ENCODE results near the gene EIF3L. TPM values are rescaled to one million over a fixed set of nuclear protein-coding genes. Genes with fewer than 3 reads are reported as not detected.

Gene EIF3L
- total and polyA plus RNA-seq, 9 of the 15 experiments (the other 6 are each of a cell fraction or from before 2014, with no cell fraction given), result 257 to 699 (median 368) TPM

DNA sequence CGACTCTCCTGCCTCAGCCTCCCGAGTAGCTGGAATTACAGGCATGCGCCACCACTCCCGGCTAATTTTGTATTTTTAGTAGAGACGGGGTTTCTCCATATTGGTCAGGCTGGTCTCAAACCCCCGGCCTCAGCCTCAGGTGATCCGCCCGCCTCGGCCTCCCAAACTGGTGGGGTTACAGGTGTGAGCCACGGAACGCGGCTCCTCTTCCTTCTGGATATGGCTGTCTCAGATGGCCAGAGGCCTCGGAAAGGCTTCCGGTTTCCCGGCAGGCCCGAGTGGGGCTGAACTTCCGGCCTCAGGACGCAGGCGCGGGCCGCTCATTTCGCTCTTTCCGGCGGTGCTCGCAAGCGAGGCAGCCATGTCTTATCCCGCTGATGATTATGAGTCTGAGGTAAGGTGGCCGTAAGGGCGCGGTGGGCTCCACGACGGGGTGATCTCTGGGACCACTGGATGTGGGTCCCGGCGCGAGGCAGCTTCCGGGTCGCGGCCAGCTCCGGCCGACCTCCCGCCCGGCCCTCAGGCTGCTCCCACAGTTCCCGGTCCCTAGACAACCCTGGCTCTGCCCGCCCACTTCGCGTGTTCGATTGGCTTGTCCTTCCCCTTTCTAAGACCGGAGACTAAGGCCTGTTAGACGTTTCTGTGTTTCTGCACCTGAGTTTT is at the start of gene EIF3L (continued):
- TF ChIP-seq, protein P1, sequence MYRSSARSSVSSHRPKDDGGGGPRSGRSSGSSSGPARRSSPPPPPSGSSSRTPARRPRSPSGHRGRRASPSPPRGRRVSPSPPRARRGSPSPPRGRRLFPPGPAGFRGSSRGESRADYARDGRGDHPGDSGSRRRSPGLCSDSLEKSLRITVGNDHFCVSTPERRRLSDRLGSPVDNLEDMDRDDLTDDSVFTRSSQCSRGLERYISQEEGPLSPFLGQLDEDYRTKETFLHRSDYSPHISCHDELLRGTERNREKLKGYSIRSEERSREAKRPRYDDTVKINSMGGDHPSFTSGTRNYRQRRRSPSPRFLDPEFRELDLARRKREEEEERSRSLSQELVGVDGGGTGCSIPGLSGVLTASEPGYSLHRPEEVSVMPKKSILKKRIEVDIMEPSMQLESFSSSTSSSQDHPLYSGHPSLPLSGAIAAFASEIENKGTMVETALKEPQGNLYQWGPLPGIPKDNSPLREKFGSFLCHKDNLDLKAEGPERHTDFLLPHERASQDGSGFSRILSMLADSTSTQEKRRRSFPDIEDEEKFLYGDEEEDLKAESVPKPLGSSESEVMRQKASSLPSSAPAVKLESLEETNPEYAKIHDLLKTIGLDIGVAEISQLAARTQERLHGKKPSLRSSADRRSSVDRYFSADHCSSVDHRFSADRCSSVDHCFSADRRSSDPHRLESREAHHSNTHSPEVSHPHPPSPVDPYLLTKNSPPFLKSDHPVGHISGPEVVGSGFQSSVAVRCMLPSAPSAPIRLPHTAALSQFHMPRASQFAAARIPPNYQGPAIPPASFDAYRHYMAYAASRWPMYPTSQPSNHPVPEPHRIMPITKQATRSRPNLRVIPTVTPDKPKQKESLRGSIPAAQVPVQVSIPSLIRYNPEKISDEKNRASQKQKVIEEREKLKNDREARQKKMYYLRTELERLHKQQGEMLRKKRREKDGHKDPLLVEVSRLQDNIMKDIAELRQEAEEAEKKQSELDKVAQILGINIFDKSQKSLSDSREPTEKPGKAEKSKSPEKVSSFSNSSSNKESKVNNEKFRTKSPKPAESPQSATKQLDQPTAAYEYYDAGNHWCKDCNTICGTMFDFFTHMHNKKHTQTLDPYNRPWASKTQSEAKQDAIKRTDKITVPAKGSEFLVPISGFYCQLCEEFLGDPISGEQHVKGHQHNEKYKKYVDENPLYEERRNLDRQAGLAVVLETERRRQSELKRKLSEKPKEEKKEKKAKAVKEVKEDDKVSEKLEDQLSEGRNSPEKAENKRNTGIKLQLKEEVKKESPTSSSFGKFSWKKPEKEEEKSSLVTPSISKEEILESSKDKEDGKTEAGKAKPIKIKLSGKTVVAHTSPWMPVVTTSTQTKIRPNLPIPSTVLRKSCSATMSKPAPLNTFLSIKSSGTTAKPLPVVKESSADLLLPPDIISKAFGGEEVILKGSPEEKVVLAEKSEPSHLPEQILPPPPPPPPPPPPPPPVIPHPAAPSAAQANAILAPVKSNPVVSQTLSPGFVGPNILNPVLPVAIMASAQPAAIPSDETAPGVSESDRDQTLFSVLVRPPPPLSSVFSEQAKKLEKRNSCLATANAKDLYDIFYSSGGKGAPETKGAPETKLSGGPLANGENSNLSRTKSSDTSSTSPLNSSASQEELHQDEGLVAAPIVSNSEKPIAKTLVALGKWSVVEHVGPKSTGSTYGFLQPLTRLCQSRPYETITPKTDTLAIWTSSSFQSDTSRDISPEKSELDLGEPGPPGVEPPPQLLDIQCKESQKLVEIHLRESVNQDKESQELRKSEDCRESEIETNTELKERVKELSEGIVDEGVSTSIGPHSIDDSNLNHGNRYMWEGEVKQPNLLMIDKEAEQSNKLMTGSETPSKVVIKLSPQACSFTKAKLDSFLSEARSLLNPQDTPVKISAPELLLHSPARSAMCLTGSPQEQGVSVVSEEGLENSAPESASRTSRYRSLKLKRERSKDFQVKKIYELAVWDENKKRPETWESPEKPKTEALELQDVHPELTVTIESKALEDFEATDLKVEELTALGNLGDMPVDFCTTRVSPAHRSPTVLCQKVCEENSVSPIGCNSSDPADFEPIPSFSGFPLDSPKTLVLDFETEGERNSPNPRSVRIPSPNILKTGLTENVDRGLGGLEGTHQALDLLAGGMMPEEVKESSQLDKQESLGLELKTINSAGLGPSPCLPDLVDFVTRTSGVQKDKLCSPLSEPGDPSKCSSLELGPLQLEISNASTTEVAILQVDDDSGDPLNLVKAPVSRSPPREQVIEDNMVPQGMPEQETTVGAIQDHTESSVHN (IDR thresholded peaks at IDR 0.05; ENCODE audit: borderline replicate concordance in 1 of 2, low read depth in 1 of 2), result no peak
- TF ChIP-seq ZNF347 (CRISPR knock-in tag; IDR thresholded peaks at IDR 0.05; ENCODE audit: low read depth) (no peak), TAF1 (IDR thresholded peaks at IDR 0.05; ENCODE audit: control insufficient read depth, extremely low read depth, insufficient read depth, low read length, severe bottlenecking) (peak; percentile 89), CHD1 (IDR thresholded peaks at IDR 0.05; ENCODE audit: low read length) (no peak), GTF2E2 (tag; IDR thresholded peaks at IDR 0.05) (peak; percentile 86; the same call in 1 of the 2 replicates), ATF1 (CRISPR knock-in tag; IDR thresholded peaks at IDR 0.05) (no peak), ATF1 (tag; IDR thresholded peaks at IDR 0.05) (peak; percentile 37; the same call in 1 of the 2 replicates), ETV5 (CRISPR knock-in tag; IDR thresholded peaks at IDR 0.05; ENCODE audit: low read depth) (peak; percentile 84), ELF2 (CRISPR knock-in tag; IDR thresholded peaks at IDR 0.05) (peak; percentile 95), ZNF644 (tag; IDR thresholded peaks at IDR 0.05; ENCODE audit: low read depth) (no peak), MCM2 (IDR thresholded peaks at IDR 0.05; ENCODE audit: low read depth) (no peak), SRSF1 (IDR thresholded peaks at IDR 0.05; ENCODE audit: low read depth, low read length) (no peak), TAF7 (tag; IDR thresholded peaks at IDR 0.05) (peak; percentile 70; the same call in 1 of the 2 replicates), ATF7 (IDR thresholded peaks at IDR 0.05) (peak; percentile 61; the same call in 1 of the 2 replicates), HDAC1 (IDR thresholded peaks at IDR 0.05) (peak in 1 of 2 experiments; percentile 70; a peak in 2 of 4 replicates)
- TF ChIP-seq, protein P2, sequence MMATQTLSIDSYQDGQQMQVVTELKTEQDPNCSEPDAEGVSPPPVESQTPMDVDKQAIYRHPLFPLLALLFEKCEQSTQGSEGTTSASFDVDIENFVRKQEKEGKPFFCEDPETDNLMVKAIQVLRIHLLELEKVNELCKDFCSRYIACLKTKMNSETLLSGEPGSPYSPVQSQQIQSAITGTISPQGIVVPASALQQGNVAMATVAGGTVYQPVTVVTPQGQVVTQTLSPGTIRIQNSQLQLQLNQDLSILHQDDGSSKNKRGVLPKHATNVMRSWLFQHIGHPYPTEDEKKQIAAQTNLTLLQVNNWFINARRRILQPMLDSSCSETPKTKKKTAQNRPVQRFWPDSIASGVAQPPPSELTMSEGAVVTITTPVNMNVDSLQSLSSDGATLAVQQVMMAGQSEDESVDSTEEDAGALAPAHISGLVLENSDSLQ (IDR thresholded peaks at IDR 0.05), result peak; percentile 22; the same call in 1 of the 2 replicates
- TF ChIP-seq, protein P3, sequence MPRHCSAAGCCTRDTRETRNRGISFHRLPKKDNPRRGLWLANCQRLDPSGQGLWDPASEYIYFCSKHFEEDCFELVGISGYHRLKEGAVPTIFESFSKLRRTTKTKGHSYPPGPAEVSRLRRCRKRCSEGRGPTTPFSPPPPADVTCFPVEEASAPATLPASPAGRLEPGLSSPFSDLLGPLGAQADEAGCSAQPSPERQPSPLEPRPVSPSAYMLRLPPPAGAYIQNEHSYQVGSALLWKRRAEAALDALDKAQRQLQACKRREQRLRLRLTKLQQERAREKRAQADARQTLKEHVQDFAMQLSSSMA (CRISPR knock-in tag; IDR thresholded peaks at IDR 0.05), result peak; percentile 98

Measured in K562 (cell line).